Measurements from ENCODE around the gene RHOV. TPM values are rescaled to one million over a fixed set of nuclear protein-coding genes. Genes with fewer than 3 reads are reported as not detected.

Gene RHOV
- total and polyA plus RNA-seq, 10 of the 15 experiments (the other 5 are each of a cell fraction or from before 2014, with no cell fraction given): 0.24 to 39.3 (median 9.3) TPM

GRCh38 chr15:40863660-40864270, 10.3 kb downstream of the RHOV start:
- ATAC-seq: no peak
- Histone ChIP-seq H3K9me3 (replicated peaks; ENCODE audit: control insufficient read depth, insufficient read depth, low read length) (no peaks in the 10 kb centered on the region), H3K4me1 (ENCODE audit: control insufficient read depth, insufficient read depth, low read length) (peaks cover 4% of the 10 kb centered on the region; the same call in 1 of the 2 replicates), H3K27me3 (replicated peaks in 1 of 2; ENCODE audit: control insufficient read depth in 2 of 2, insufficient read depth in 2 of 2, low read length in 1 of 2) (no peaks in the 10 kb centered on the region), H3K4me2 (ENCODE audit: control insufficient read depth, insufficient read depth) (no peak overlapping the region), H3K27ac (ENCODE audit: control insufficient read depth, insufficient read depth) (no peak overlapping the region), H3K9ac (ENCODE audit: control insufficient read depth, insufficient read depth, low read length) (no peak overlapping the region), H3K36me3 (ENCODE audit: control insufficient read depth in 2 of 2, insufficient read depth in 2 of 2, low read length in 1 of 2) (no peaks in the 10 kb centered on the region), H3K79me2 (ENCODE audit: control insufficient read depth, insufficient read depth, low read length) (no peaks in the 10 kb centered on the region), H2AFZ (ENCODE audit: control insufficient read depth, low read depth, low read length) (no peak overlapping the region), H4K20me1 (ENCODE audit: control insufficient read depth, insufficient read depth) (no peaks in the 10 kb centered on the region), H3K4me3 (no peak overlapping the region)
- no TSS peak for BruUV-seq (replicated peaks)
- 32% methylated on average over 4 of the region's 4 CpGs for WGBS (ENCODE audit: insufficient coverage, insufficient replicate concordance, low lambda C conversion rate, missing lambda C conversion rate)
- ChIA-PET RAD21 (ENCODE audit: unreplicated experiment) (interaction anchor here (0.5 kb wide), 1 partner anchor 369 kb away, joined by 3 read pairs; no protein-coding TSS in a partner anchor), SMC1A (ENCODE audit: uncharacterized antibody, unreplicated experiment) (interaction anchor here (1.1 to 8.5 kb wide), 3 partner anchors 9 to 31 kb away, joined by 3 to 290 read pairs (median 144); partner anchors contain the start of genes RHOV and VPS18), CTCF (no interaction called here), POLR2A (interaction anchor here (0.6 kb wide), 1 partner anchor 274 kb away, joined by 4 read pairs; no protein-coding TSS in a partner anchor)
- no peak for DNase-seq (ENCODE audit: low read depth, low spot score)
- TF ChIP-seq FOXM1 (IDR thresholded peaks at IDR 0.05; ENCODE audit: low read depth, low read length) (no peak), KDM1A (IDR thresholded peaks at IDR 0.05; ENCODE audit: borderline replicate concordance) (no peak), TARDBP (IDR thresholded peaks at IDR 0.05; ENCODE audit: borderline replicate concordance) (no peak), POU2F2 (IDR thresholded peaks at IDR 0.05; ENCODE audit: borderline replicate concordance, low read depth, low read length) (no peak), ESRRA (IDR thresholded peaks at IDR 0.05; ENCODE audit: low read length) (no peak), ATF2 (IDR thresholded peaks at IDR 0.05; ENCODE audit: low read length) (no peak), ZNF687 (IDR thresholded peaks at IDR 0.05) (no peak), BACH1 (IDR thresholded peaks at IDR 0.05; ENCODE audit: borderline replicate concordance) (no peak), BMI1 (IDR thresholded peaks at IDR 0.05; ENCODE audit: borderline replicate concordance) (no peak), ASH2L (IDR thresholded peaks at IDR 0.05; ENCODE audit: borderline replicate concordance, low read depth) (no peak), EGR1 (IDR thresholded peaks at IDR 0.05; ENCODE audit: borderline replicate concordance in 1 of 2, low read depth in 2 of 2, low read length in 2 of 2) (no peak), EP300 (IDR thresholded peaks at IDR 0.05; ENCODE audit: borderline replicate concordance in 1 of 2, control insufficient read depth in 1 of 2, low read depth in 2 of 2, low read length in 2 of 2) (no peak)
- no peak for FAIRE-seq
- in situ Hi-C loops (cut with MboI): no loop called here
- intact Hi-C loops (cut with micrococcal nuclease; ENCODE audit: unreplicated experiment): no loop called here
